GM12878 (cell line): ENCODE results near the gene NFKB2. TPM values are rescaled to one million over a fixed set of nuclear protein-coding genes. Genes with fewer than 3 reads are reported as not detected.

Source experiments
- ATAC-seq: fragments of 200-7000 bp; cut with Tn5 transposase; 3 replicates; pipeline ENCODE4 v1.9.1; 2020; ENCODE audit warnings: mild to moderate bottlenecking, moderate library complexity
- BruUV-seq: library from RNA; stranded (reverse); fragments of 400-500 nt; replicated peaks from 2 replicates; lab custom pipeline; 2021; lab: Mats Ljungman, UMichigan
- CTCF ChIA-PET: fragments of 300-600 bp; sonication (Branson Sonifier 250); formaldehyde crosslinking; extraction: SDS; loops from one replicate; lab custom pipeline; 2021; ENCODE audit warnings: inconsistent platforms; lab: Yijun Ruan, JAX
- POLR2A ChIA-PET: fragments of 350-600 bp; formaldehyde crosslinking; extraction: SDS; loops from one replicate; lab custom pipeline; 2021; ENCODE audit warnings: inconsistent platforms; lab: Charles Lee
- RAD21 ChIA-PET: fragments of 300-600 bp; sonication (Branson Sonifier 250); formaldehyde crosslinking; loops from one replicate; lab custom pipeline; 2023; ENCODE audit warnings: antibody characterized with exemption; ENCODE audit not compliant: unreplicated experiment; lab: Charles Lee
- SMC1A ChIA-PET: fragments of 300-600 bp; sonication (Branson Sonifier 250); formaldehyde crosslinking; loops from one replicate; lab custom pipeline; 2023; ENCODE audit not compliant: unreplicated experiment, uncharacterized antibody; lab: Charles Lee
- DNase-seq: peaks from one replicate; pipeline ENCODE4 v3.0.0-alpha.2; 2011; ENCODE audit warnings: low read depth, low spot score
- FAIRE-seq: peaks from 3 replicates; lab custom pipeline; 2011; peaks lifted over from hg19 to GRCh38; lab: Jason Lieb, UNC
- H2AFZ ChIP-seq: 2 replicates; pipeline ENCODE4 v1.6.0; 2011; ENCODE audit warnings: low read depth, low read length, control low read depth; ENCODE audit not compliant: control insufficient read depth
- H3K27ac ChIP-seq: 2 replicates; pipeline ENCODE4 v1.5.1; 2011; ENCODE audit warnings: control low read depth; ENCODE audit not compliant: control insufficient read depth, insufficient read depth
- H3K27me3 ChIP-seq, 2 experiments: replicated peaks in 1 of 2; 2 replicates each; pipeline versions ENCODE4 v1.6.0 to v1.6.1; 2011; ENCODE audit warnings: low read length in 1 of 2; ENCODE audit not compliant: control insufficient read depth in 2 of 2, insufficient read depth in 2 of 2
- H3K36me3 ChIP-seq, 2 experiments: 2 replicates each; pipeline ENCODE4 v1.5.1; 2011; ENCODE audit warnings: low read length in 1 of 2; ENCODE audit not compliant: control insufficient read depth in 2 of 2, insufficient read depth in 2 of 2
- H3K4me1 ChIP-seq: 2 replicates; pipeline ENCODE4 v1.6.1; 2011; ENCODE audit warnings: mild to moderate bottlenecking, low read length, moderate library complexity, mixed read lengths; ENCODE audit not compliant: control insufficient read depth, insufficient read depth
- H3K4me2 ChIP-seq: 2 replicates; pipeline ENCODE4 v1.6.0; 2011; ENCODE audit warnings: control low read depth; ENCODE audit not compliant: control insufficient read depth, insufficient read depth
- H3K4me3 ChIP-seq: fragments of 200-600 bp; sonication (generic); 2 replicates; pipeline ENCODE4 v1.5.1; 2016
- H3K79me2 ChIP-seq: 2 replicates; pipeline ENCODE4 v1.6.0; 2011; ENCODE audit warnings: low read length; ENCODE audit not compliant: control insufficient read depth, insufficient read depth
- H3K9ac ChIP-seq: 2 replicates; pipeline ENCODE4 v1.8.0; 2011; ENCODE audit warnings: low read length, control low read depth, mixed read lengths; ENCODE audit not compliant: control insufficient read depth, insufficient read depth
- H3K9me3 ChIP-seq: replicated peaks from 3 replicates; pipeline ENCODE4 v1.5.1; 2011; ENCODE audit warnings: mild to moderate bottlenecking, low read length; ENCODE audit not compliant: control insufficient read depth, insufficient read depth
- H4K20me1 ChIP-seq: 2 replicates; pipeline ENCODE4 v1.6.0; 2011; ENCODE audit not compliant: control insufficient read depth, insufficient read depth
- BRCA1 ChIP-seq: IDR thresholded peaks from 2 replicates; pipeline ENCODE4 v1.6.1; 2011; ENCODE audit warnings: low read depth, low read length, improper control_type of control experiment
- CBX5 ChIP-seq: sonication (generic); IDR thresholded peaks from 2 replicates; pipeline ENCODE4 v1.6.1; 2016; ENCODE audit warnings: low read depth, moderate library complexity, mild to moderate bottlenecking, inconsistent platforms
- RB1 ChIP-seq: fragments of 450-650 bp; formaldehyde crosslinking; IDR thresholded peaks from 2 replicates; pipeline ENCODE4 v1.6.1; 2017; ENCODE audit warnings: mild to moderate bottlenecking, borderline replicate concordance
- RELA ChIP-seq: fragments of 450-650 bp; IDR thresholded peaks from 2 replicates; pipeline ENCODE4 v1.8.0; 2014; ENCODE audit warnings: borderline replicate concordance; ENCODE audit not compliant: partially characterized antibody
- YY1 ChIP-seq: IDR thresholded peaks from 2 replicates; pipeline ENCODE4 v1.6.1; 2011; ENCODE audit warnings: low read depth, mild to moderate bottlenecking, low read length
- ZBTB33 ChIP-seq: fragments of 450-650 bp; IDR thresholded peaks from 2 replicates; pipeline ENCODE4 v1.6.1; 2017; ENCODE audit warnings: mild to moderate bottlenecking
- ZNF592 ChIP-seq: fragments of 450-650 bp; IDR thresholded peaks from 2 replicates; pipeline ENCODE4 v1.6.1; 2017; ENCODE audit warnings: mild to moderate bottlenecking, moderate library complexity
- WGBS: methylation state at CpG from one replicate; pipeline ENCODE4 v1.1.6; 2016; ENCODE audit warnings: low lambda C conversion rate; ENCODE audit not compliant: insufficient replicate concordance, insufficient coverage; ENCODE audit errors: missing lambda C conversion rate; 5-methylcytosine and 5-hydroxymethylcytosine counted together
- in situ Hi-C: fragments of 300-500 bp; cut with MboI; formaldehyde crosslinking; loops from 9 replicates; pipeline ENCODE4 v1.14.3; 2018; ENCODE audit warnings: mixed read lengths
- intact Hi-C: fragments of 100-400 bp; cut with micrococcal nuclease; formaldehyde crosslinking; loops from one replicate; pipeline ENCODE4 v1.14.2; 2022; ENCODE audit not compliant: unreplicated experiment
- polyA plus RNA-seq, 11 experiments: library from polyadenylated mRNA; depleted of rRNA in 4 of 11; unstranded in 6 of 11; stranded (reverse) in 5 of 11; fragments of >200 nt; fragmentation: Nextera tagmentation in 4 of 11; fragmentation: Illumina TruSeq in 1 of 11; extraction: Ambion mirVana in 4 of 11; extraction: Trizol in 1 of 11; gene quantifications; 1 replicate in 1 of 11; 2 replicates in 10 of 11; pipeline versions ENCODE4 v1.2.1 to v1.2.3, GENCODE V29; 2011 to 2016; ENCODE audit warnings: inconsistent platforms in 2 of 11, missing spikeins in 2 of 11, low read depth in 1 of 11
- total RNA-seq, 4 experiments: library from RNA; depleted of rRNA in 3 of 4; stranded (reverse); fragments of >200 nt in 3 of 4; fragmentation: Illumina TruSeq in 1 of 4; extraction: Trizol in 1 of 4; gene quantifications; 2 replicates each; pipeline versions ENCODE4 v1.2.1 to v1.2.3, GENCODE V29; 2013 to 2021
- TF ChIP-seq, protein P1 (sequence below): fragments of 450-650 bp; IDR thresholded peaks from 2 replicates; pipeline ENCODE4 v1.6.1; 2016; ENCODE audit warnings: mild to moderate bottlenecking, moderate library complexity, borderline replicate concordance

Gene NFKB2
- total and polyA plus RNA-seq, 10 of the 15 experiments (the other 5 are each of a cell fraction or from before 2014, with no cell fraction given): 0.56 to 144 (median 49.4) TPM

DNA sequence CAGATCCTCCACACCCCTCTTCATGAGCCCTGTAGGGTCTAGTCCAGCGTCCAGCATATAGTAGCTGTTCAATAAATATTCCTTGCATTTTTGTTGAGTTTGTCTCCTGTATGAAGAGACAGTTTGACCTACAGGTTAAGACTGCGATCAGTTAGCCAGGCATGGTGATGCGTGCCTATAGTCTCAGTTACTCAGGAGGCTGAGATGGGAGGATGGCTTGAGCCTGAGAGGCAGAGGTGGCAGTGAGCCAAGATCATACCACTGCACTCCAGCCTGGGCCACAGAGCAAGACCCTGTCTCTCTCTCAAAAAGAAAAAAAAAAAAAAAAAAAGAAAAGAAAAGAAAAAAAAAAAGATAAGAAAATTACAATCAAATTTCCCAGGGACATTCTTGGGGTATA lies 42.0 kb downstream of the NFKB2 start:
- no peak overlapping the region for H3K4me2 ChIP-seq
- peaks cover 22% of the 10 kb centered on the region for H3K4me1 ChIP-seq
- ChIA-PET POLR2A (interaction anchor here (1.3 to 3.0 kb wide), 2 partner anchors 13 to 16 kb away, joined by 14 to 28 read pairs; partner anchors contain the start of genes C10orf95 and FBXL15), SMC1A (no interaction called here), RAD21 (interaction anchor here (3.0 kb wide), 1 partner anchor 13 kb away, joined by 16 read pairs; the partner anchor contains the start of gene C10orf95), CTCF (interaction anchor here (1.7 kb wide), 1 partner anchor 44 kb away, joined by 3 read pairs; no protein-coding TSS in a partner anchor)
- H2AFZ ChIP-seq: no peak overlapping the region
- BruUV-seq: no TSS peak
- intact Hi-C loops (no loop called here), in situ Hi-C loops (no loop called here)
- no peaks in the 10 kb centered on the region for H3K36me3 ChIP-seq
- no peaks in the 10 kb centered on the region for H3K9me3 ChIP-seq
- no peak overlapping the region for H3K27ac ChIP-seq
- no peak overlapping the region for H3K9ac ChIP-seq
- ATAC-seq (no peak), FAIRE-seq (no peak), DNase-seq (no peak)
- no peaks in the 10 kb centered on the region for H4K20me1 ChIP-seq
- 81% methylated on average over 3 of the region's 3 CpGs for WGBS
- TF ChIP-seq ZBTB33: no peak
- TF ChIP-seq, protein P1, sequence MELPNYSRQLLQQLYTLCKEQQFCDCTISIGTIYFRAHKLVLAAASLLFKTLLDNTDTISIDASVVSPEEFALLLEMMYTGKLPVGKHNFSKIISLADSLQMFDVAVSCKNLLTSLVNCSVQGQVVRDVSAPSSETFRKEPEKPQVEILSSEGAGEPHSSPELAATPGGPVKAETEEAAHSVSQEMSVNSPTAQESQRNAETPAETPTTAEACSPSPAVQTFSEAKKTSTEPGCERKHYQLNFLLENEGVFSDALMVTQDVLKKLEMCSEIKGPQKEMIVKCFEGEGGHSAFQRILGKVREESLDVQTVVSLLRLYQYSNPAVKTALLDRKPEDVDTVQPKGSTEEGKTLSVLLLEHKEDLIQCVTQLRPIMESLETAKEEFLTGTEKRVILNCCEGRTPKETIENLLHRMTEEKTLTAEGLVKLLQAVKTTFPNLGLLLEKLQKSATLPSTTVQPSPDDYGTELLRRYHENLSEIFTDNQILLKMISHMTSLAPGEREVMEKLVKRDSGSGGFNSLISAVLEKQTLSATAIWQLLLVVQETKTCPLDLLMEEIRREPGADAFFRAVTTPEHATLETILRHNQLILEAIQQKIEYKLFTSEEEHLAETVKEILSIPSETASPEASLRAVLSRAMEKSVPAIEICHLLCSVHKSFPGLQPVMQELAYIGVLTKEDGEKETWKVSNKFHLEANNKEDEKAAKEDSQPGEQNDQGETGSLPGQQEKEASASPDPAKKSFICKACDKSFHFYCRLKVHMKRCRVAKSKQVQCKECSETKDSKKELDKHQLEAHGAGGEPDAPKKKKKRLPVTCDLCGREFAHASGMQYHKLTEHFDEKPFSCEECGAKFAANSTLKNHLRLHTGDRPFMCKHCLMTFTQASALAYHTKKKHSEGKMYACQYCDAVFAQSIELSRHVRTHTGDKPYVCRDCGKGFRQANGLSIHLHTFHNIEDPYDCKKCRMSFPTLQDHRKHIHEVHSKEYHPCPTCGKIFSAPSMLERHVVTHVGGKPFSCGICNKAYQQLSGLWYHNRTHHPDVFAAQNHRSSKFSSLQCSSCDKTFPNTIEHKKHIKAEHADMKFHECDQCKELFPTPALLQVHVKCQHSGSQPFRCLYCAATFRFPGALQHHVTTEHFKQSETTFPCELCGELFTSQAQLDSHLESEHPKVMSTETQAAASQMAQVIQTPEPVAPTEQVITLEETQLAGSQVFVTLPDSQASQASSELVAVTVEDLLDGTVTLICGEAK: no peak
- no peak for TF ChIP-seq RB1
- no peak for TF ChIP-seq YY1
- TF ChIP-seq ZNF592: no peak
- no peak for TF ChIP-seq BRCA1
- no peak for TF ChIP-seq RELA
- no peak for TF ChIP-seq CBX5
- H3K4me3 ChIP-seq: no peak overlapping the region
- H3K79me2 ChIP-seq: no peaks in the 10 kb centered on the region; the same call in 1 of the 2 replicates
- no peaks in the 10 kb centered on the region for H3K27me3 ChIP-seq
